Measurements from ENCODE around the gene METTL6. TPM values are rescaled to one million over a fixed set of nuclear protein-coding genes. Genes with fewer than 3 reads are reported as not detected.
"Not testable (repeated sequence)": the region's sequence is repeated elsewhere in the genome, so short reads cannot be mapped to it uniquely, and the experiment has no call there.

METTL6 gene
- total RNA-seq, 6 experiments from 2014 or later: 17.9 to 21.3 (median 19.8) TPM

DNA sequence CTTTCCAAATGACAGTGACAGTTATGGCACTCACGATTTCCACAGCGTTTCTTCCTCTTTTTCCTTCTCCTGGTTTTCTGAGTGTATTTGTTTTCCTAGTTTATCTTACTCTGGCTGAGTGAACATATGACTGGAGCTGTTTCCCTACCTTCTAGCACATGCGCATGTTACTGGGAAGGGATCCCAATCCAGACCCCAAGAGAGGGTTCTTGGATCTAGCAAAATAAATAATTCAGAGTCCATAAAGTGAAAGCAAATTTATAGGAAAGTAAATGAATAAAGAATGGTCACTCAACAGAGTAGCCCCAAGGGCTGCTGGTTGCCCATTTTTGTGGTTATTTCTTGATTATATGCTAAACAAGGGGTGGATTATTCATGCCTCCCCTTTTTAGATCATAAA is 23.8 kb downstream of the METTL6 start:
- H3K4me1 Mint-ChIP-seq (ENCODE audit: low read depth): no peaks in the 10 kb centered on the region
- no peaks in the 10 kb centered on the region for H3K9me3 Mint-ChIP-seq
- no peaks in the 10 kb centered on the region for H3K36me3 Mint-ChIP-seq (ENCODE audit: low read depth)
- H3K27ac Mint-ChIP-seq: no peak overlapping the region
- DNase-seq: no peak
- peaks cover 1% of the 10 kb centered on the region for H3K27me3 Mint-ChIP-seq (ENCODE audit: insufficient read depth)
- TF ChIP-seq, protein P1, sequence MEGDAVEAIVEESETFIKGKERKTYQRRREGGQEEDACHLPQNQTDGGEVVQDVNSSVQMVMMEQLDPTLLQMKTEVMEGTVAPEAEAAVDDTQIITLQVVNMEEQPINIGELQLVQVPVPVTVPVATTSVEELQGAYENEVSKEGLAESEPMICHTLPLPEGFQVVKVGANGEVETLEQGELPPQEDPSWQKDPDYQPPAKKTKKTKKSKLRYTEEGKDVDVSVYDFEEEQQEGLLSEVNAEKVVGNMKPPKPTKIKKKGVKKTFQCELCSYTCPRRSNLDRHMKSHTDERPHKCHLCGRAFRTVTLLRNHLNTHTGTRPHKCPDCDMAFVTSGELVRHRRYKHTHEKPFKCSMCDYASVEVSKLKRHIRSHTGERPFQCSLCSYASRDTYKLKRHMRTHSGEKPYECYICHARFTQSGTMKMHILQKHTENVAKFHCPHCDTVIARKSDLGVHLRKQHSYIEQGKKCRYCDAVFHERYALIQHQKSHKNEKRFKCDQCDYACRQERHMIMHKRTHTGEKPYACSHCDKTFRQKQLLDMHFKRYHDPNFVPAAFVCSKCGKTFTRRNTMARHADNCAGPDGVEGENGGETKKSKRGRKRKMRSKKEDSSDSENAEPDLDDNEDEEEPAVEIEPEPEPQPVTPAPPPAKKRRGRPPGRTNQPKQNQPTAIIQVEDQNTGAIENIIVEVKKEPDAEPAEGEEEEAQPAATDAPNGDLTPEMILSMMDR (IDR thresholded peaks at IDR 0.05): no peak
- H3K4me3 Mint-ChIP-seq: no peak overlapping the region

- Mint-ChIP-seq H3K4me3 (no peak overlapping the region; the same call in 1 of the 2 replicates), H3K27ac (no peak overlapping the region), H3K4me1 (ENCODE audit: low read depth) (no peaks in the 10 kb centered on the region), H3K36me3 (ENCODE audit: low read depth) (no peaks in the 10 kb centered on the region), H3K27me3 (ENCODE audit: insufficient read depth) (peaks cover 5% of the 10 kb centered on the region), H3K9me3 (no peaks in the 10 kb centered on the region)
- TF ChIP-seq, protein P1 (IDR thresholded peaks at IDR 0.05): no peak
- DNase-seq: no peak
Measured at GRCh38 chr3:15401936-15402335, 25.4 kb downstream of the METTL6 start.

- TF ChIP-seq, protein P1 (IDR thresholded peaks at IDR 0.05): no peak
- no peak overlapping the region for H3K27ac Mint-ChIP-seq
- no peak for DNase-seq
- H3K9me3 Mint-ChIP-seq: no peaks in the 10 kb centered on the region
- H3K4me1 Mint-ChIP-seq (ENCODE audit: low read depth): no peaks in the 10 kb centered on the region
- peaks cover 15% of the 10 kb centered on the region for H3K27me3 Mint-ChIP-seq (ENCODE audit: insufficient read depth)
- no peaks in the 10 kb centered on the region for H3K36me3 Mint-ChIP-seq (ENCODE audit: low read depth)
- H3K4me3 Mint-ChIP-seq: no peak overlapping the region
Measured at GRCh38 chr3:15399970-15400369, 27.4 kb downstream of the METTL6 start.

- H3K4me1 Mint-ChIP-seq (ENCODE audit: low read depth); H3K9me3 Mint-ChIP-seq; H3K36me3 Mint-ChIP-seq (ENCODE audit: low read depth); H3K27ac Mint-ChIP-seq; H3K4me3 Mint-ChIP-seq; DNase-seq: not testable (repeated sequence)
- peaks cover 24% of the 10 kb centered on the region for H3K27me3 Mint-ChIP-seq (ENCODE audit: insufficient read depth)
- TF ChIP-seq, protein P1 (IDR thresholded peaks at IDR 0.05): peak; percentile 17; the same call in 1 of the 2 replicates
Measured at GRCh38 chr3:15398731-15399133, 28.6 kb downstream of the METTL6 start.

DNA sequence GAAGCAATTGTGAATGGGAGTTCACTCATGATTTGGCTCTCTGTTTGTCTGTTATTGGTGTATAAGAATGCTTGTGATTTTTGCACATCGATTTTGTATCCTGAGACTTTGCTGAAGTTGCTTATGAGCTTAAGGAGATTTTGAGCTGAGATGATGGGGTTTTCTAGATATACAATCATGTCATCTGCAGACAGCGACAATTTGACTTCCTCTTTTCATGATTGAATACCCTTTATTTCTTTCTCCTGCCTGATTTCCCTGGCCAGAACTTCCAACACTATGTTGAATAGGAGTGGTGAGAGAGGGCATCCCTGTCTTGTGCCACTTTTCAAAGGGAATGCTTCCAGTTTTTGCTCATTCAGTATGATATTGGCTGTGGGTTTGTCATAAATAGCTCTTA is 34.1 kb downstream of the METTL6 start:
- not testable (repeated sequence) for H3K27ac Mint-ChIP-seq; H3K4me1 Mint-ChIP-seq (ENCODE audit: low read depth); H3K36me3 Mint-ChIP-seq (ENCODE audit: low read depth); H3K4me3 Mint-ChIP-seq; DNase-seq; H3K9me3 Mint-ChIP-seq
- peaks cover 21% of the 10 kb centered on the region for H3K27me3 Mint-ChIP-seq (ENCODE audit: insufficient read depth)

GRCh38 chr3:15391007-15391406 is 36.3 kb downstream of the METTL6 start:
- Mint-ChIP-seq H3K27me3 (ENCODE audit: insufficient read depth) (peaks cover 16% of the 10 kb centered on the region), H3K9me3 (peaks cover 3% of the 10 kb centered on the region; the same call in 1 of the 2 replicates), H3K4me3 (no peak overlapping the region), H3K36me3 (ENCODE audit: low read depth) (no peaks in the 10 kb centered on the region), H3K4me1 (ENCODE audit: low read depth) (peaks cover 14% of the 10 kb centered on the region), H3K27ac (no peak overlapping the region)
- TF ChIP-seq, protein P1 (IDR thresholded peaks at IDR 0.05): no peak
- no peak for DNase-seq
